Activated CD8-positive, alpha-beta T cell treated with anti-CD3 and anti-CD28 coated beads for 36 hours (primary cell): ENCODE data around the gene ADGRV1. TPM values are rescaled to one million over a fixed set of nuclear protein-coding genes. Genes with fewer than 3 reads are reported as not detected.

Experiments used
- ATAC-seq: fragments of 200-7000 bp; cut with Tn5 transposase; one replicate; pipeline ENCODE4 v1.10.0; 2021; ENCODE audit warnings: mild to moderate bottlenecking, moderate library complexity
- CTCF ChIA-PET: fragments of 350-600 bp; sonication (Branson Sonifier 250); formaldehyde crosslinking; loops from one replicate; lab custom pipeline; 2021; ENCODE audit warnings: antibody characterized with exemption; lab: Charles Lee
- POLR2A ChIA-PET: fragments of 350-600 bp; sonication (Branson Sonifier 250); formaldehyde crosslinking; loops from one replicate; lab custom pipeline; 2021; ENCODE audit warnings: antibody characterized with exemption; lab: Charles Lee
- DNase-seq: peaks from one replicate; pipeline ENCODE4 v3.0.0-alpha.2; 2020
- H3K27ac Mint-ChIP-seq: one replicate; pipeline ENCODE4 v1.8.0; 2021; ENCODE audit warnings: mild to moderate bottlenecking, mixed read lengths
- H3K27me3 Mint-ChIP-seq: one replicate; pipeline ENCODE4 v1.8.0; 2021; ENCODE audit warnings: mixed read lengths
- H3K36me3 Mint-ChIP-seq: one replicate; pipeline ENCODE4 v1.8.0; 2021; ENCODE audit warnings: low read depth, mixed read lengths
- H3K4me1 Mint-ChIP-seq: one replicate; pipeline ENCODE4 v1.8.0; 2021; ENCODE audit warnings: low read depth, mixed read lengths
- H3K4me3 Mint-ChIP-seq: one replicate; pipeline ENCODE4 v1.8.0; 2021; ENCODE audit warnings: mild to moderate bottlenecking, moderate library complexity, mixed read lengths
- H3K9me3 Mint-ChIP-seq: one replicate; pipeline ENCODE4 v1.8.0; 2021; ENCODE audit warnings: mixed read lengths
- intact Hi-C: fragments of 100-400 bp; cut with micrococcal nuclease; formaldehyde crosslinking; loops from one replicate; pipeline ENCODE4 v1.10.0; 2022
- total RNA-seq, 2 experiments: library from RNA; stranded (reverse); gene quantifications; one replicate each; pipeline ENCODE4 v1.2.3, GENCODE V29; 2021
- TF ChIP-seq, protein P1 (sequence below): fragments of 200-600 bp; IDR thresholded peaks from one replicate; pipeline ENCODE4 v1.8.0; 2022; ENCODE audit warnings: antibody characterized with exemption, mild to moderate bottlenecking

ADGRV1 gene
- total RNA-seq, 2 experiments from 2014 or later = 0.18 TPM; not detected in 1

GRCh38 chr5:91158011-91158410 is 599.4 kb downstream of the ADGRV1 start:
- H3K4me1 Mint-ChIP-seq = peaks cover 17% of the 10 kb centered on the region
- intact Hi-C loops = no loop called here
- DNase-seq = no peak
- no peak for ATAC-seq
- no peak overlapping the region for H3K27ac Mint-ChIP-seq
- H3K27me3 Mint-ChIP-seq = no peaks in the 10 kb centered on the region
- H3K36me3 Mint-ChIP-seq = no peaks in the 10 kb centered on the region
- TF ChIP-seq, protein P1, sequence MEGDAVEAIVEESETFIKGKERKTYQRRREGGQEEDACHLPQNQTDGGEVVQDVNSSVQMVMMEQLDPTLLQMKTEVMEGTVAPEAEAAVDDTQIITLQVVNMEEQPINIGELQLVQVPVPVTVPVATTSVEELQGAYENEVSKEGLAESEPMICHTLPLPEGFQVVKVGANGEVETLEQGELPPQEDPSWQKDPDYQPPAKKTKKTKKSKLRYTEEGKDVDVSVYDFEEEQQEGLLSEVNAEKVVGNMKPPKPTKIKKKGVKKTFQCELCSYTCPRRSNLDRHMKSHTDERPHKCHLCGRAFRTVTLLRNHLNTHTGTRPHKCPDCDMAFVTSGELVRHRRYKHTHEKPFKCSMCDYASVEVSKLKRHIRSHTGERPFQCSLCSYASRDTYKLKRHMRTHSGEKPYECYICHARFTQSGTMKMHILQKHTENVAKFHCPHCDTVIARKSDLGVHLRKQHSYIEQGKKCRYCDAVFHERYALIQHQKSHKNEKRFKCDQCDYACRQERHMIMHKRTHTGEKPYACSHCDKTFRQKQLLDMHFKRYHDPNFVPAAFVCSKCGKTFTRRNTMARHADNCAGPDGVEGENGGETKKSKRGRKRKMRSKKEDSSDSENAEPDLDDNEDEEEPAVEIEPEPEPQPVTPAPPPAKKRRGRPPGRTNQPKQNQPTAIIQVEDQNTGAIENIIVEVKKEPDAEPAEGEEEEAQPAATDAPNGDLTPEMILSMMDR = no peak
- no peak overlapping the region for H3K4me3 Mint-ChIP-seq
- ChIA-PET CTCF (interaction anchor here (0.6 to 1.3 kb wide), 2 partner anchors 10 to 226 kb away, joined by 3 to 4 read pairs; no protein-coding TSS in a partner anchor), POLR2A (interaction anchor here (0.8 kb wide), 1 partner anchor 190 kb away, joined by 3 read pairs; no protein-coding TSS in a partner anchor)
- H3K9me3 Mint-ChIP-seq = no peaks in the 10 kb centered on the region

DNA sequence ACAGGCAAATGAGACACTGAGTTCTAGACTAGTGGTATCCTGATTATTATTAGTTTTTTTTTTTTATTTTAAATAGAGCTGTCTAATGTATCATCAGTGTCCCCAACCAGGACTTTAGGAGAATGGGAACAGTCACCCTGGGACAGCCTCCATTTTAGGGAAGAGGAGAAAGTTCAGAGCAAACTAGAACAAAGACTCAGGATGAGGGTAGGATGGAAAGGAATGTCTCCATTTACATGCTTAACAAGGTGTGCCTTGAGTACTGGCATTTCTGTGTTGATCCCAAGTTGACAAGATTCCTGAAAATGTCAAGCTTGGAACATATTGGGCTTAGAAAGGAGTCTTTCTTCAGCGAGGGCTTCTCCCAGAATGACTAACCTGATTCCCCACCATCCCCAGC is 601.0 kb downstream of the ADGRV1 start:
- no peaks in the 10 kb centered on the region for H3K27me3 Mint-ChIP-seq
- no peak for DNase-seq
- TF ChIP-seq, protein P1 = no peak
- intact Hi-C loops = loop anchor here (5.0 kb wide), 2 partner anchors 217 to 223 kb away; partner anchors contain the start of gene ARRDC3
- ATAC-seq = no peak
- H3K4me1 Mint-ChIP-seq = peaks cover 21% of the 10 kb centered on the region
- ChIA-PET CTCF (interaction anchor here (1.1 to 1.3 kb wide), 2 partner anchors 25 to 225 kb away, joined by 3 read pairs; no protein-coding TSS in a partner anchor), POLR2A (no interaction called here)
- no peak overlapping the region for H3K27ac Mint-ChIP-seq
- H3K36me3 Mint-ChIP-seq = no peaks in the 10 kb centered on the region
- no peak overlapping the region for H3K4me3 Mint-ChIP-seq
- no peaks in the 10 kb centered on the region for H3K9me3 Mint-ChIP-seq

- intact Hi-C loops = loop anchor here (5.0 kb wide), 2 partner anchors 218 to 222 kb away; partner anchors contain the start of gene ARRDC3
- DNase-seq (no peak), ATAC-seq (no peak)
- H3K36me3 Mint-ChIP-seq = no peaks in the 10 kb centered on the region
- H3K4me1 Mint-ChIP-seq = peaks cover 21% of the 10 kb centered on the region
- H3K27me3 Mint-ChIP-seq = no peaks in the 10 kb centered on the region
- no peak overlapping the region for H3K27ac Mint-ChIP-seq
- POLR2A ChIA-PET = no interaction called here
- H3K9me3 Mint-ChIP-seq = no peaks in the 10 kb centered on the region
- H3K4me3 Mint-ChIP-seq = no peak overlapping the region
- TF ChIP-seq, protein P1 = no peak
- CTCF ChIA-PET = no interaction called here
Measured at GRCh38 chr5:91160714-91161285, 602.2 kb downstream of the ADGRV1 start.

- Mint-ChIP-seq H3K27me3 (no peaks in the 10 kb centered on the region), H3K36me3 (no peaks in the 10 kb centered on the region), H3K4me3 (peak overlapping the region; percentile 6), H3K9me3 (no peaks in the 10 kb centered on the region), H3K4me1 (peaks cover 21% of the 10 kb centered on the region), H3K27ac (peak overlapping the region; percentile 55)
- ATAC-seq (peak; percentile 98), DNase-seq (peak; percentile 86)
- TF ChIP-seq, protein P1 = no peak
- intact Hi-C loops = loop anchor here (5.0 kb wide), 2 partner anchors 220 kb away; partner anchors contain the start of gene ARRDC3
- ChIA-PET CTCF (interaction anchor here (0.8 to 2.3 kb wide), 4 partner anchors 56 to 254 kb away, joined by 3 to 7 read pairs (median 3); no protein-coding TSS in a partner anchor), POLR2A (interaction anchor here (0.6 kb wide), 1 partner anchor 17 kb away, joined by 3 read pairs; no protein-coding TSS in a partner anchor)
Measured at GRCh38 chr5:91162534-91163381, 604.2 kb downstream of the ADGRV1 start.
